ENCODE results near the gene PEX10.

Gene PEX10

GRCh38 chr1:2384941-2385481, 27.4 kb downstream of the PEX10 start:
- no peaks in the 10 kb centered on the region for H3K27me3 Mint-ChIP-seq
- H3K27ac Mint-ChIP-seq: no peak overlapping the region
- H3K36me3 Mint-ChIP-seq: no peaks in the 10 kb centered on the region
- H3K4me1 Mint-ChIP-seq (ENCODE audit: low read depth): peaks cover under 1% of the 10 kb centered on the region
- H3K9me3 Mint-ChIP-seq (ENCODE audit: low read depth): no peaks in the 10 kb centered on the region
- no peak overlapping the region for H3K4me3 Mint-ChIP-seq

GRCh38 chr1:2384130-2384860, 28.1 kb downstream of the PEX10 start:
- Mint-ChIP-seq H3K27ac (no peak overlapping the region), H3K27me3 (no peaks in the 10 kb centered on the region), H3K4me3 (no peak overlapping the region), H3K9me3 (ENCODE audit: low read depth) (no peaks in the 10 kb centered on the region), H3K36me3 (no peaks in the 10 kb centered on the region), H3K4me1 (ENCODE audit: low read depth) (no peaks in the 10 kb centered on the region)

GRCh38 chr1:2383576-2383975, 28.8 kb downstream of the PEX10 start:
- Mint-ChIP-seq H3K27me3 (no peaks in the 10 kb centered on the region), H3K36me3 (no peaks in the 10 kb centered on the region), H3K4me3 (no peak overlapping the region), H3K4me1 (ENCODE audit: low read depth) (no peaks in the 10 kb centered on the region), H3K27ac (no peak overlapping the region), H3K9me3 (ENCODE audit: low read depth) (no peaks in the 10 kb centered on the region)

GRCh38 chr1:2382621-2383361, 29.6 kb downstream of the PEX10 start:
- Mint-ChIP-seq H3K27ac (no peak overlapping the region), H3K27me3 (no peaks in the 10 kb centered on the region), H3K4me1 (ENCODE audit: low read depth) (no peaks in the 10 kb centered on the region), H3K9me3 (ENCODE audit: low read depth) (no peaks in the 10 kb centered on the region), H3K36me3 (no peaks in the 10 kb centered on the region), H3K4me3 (no peak overlapping the region)

- Mint-ChIP-seq H3K27me3 (no peaks in the 10 kb centered on the region), H3K4me3 (no peak overlapping the region), H3K9me3 (ENCODE audit: low read depth) (no peaks in the 10 kb centered on the region), H3K27ac (no peak overlapping the region), H3K4me1 (ENCODE audit: low read depth) (no peaks in the 10 kb centered on the region), H3K36me3 (no peaks in the 10 kb centered on the region)
Measured at GRCh38 chr1:2381741-2382620, 30.4 kb downstream of the PEX10 start.

- Mint-ChIP-seq H3K36me3 (no peaks in the 10 kb centered on the region), H3K27me3 (no peaks in the 10 kb centered on the region), H3K27ac (no peak overlapping the region), H3K4me3 (no peak overlapping the region), H3K9me3 (ENCODE audit: low read depth) (no peaks in the 10 kb centered on the region), H3K4me1 (ENCODE audit: low read depth) (no peaks in the 10 kb centered on the region)
Measured at GRCh38 chr1:2380816-2381591, 31.4 kb downstream of the PEX10 start.

- Mint-ChIP-seq H3K9me3 (ENCODE audit: low read depth) (no peaks in the 10 kb centered on the region), H3K27me3 (no peaks in the 10 kb centered on the region), H3K4me1 (ENCODE audit: low read depth) (no peaks in the 10 kb centered on the region), H3K27ac (no peak overlapping the region), H3K4me3 (no peak overlapping the region), H3K36me3 (no peaks in the 10 kb centered on the region)
Measured at GRCh38 chr1:2379733-2380404, 32.5 kb downstream of the PEX10 start.

- no peaks in the 10 kb centered on the region for H3K4me1 Mint-ChIP-seq (ENCODE audit: low read depth)
- no peaks in the 10 kb centered on the region for H3K36me3 Mint-ChIP-seq
- H3K27ac Mint-ChIP-seq: no peak overlapping the region
- H3K27me3 Mint-ChIP-seq: no peaks in the 10 kb centered on the region
- no peak overlapping the region for H3K4me3 Mint-ChIP-seq
- no peaks in the 10 kb centered on the region for H3K9me3 Mint-ChIP-seq (ENCODE audit: low read depth)
Measured at GRCh38 chr1:2378956-2379732, 33.2 kb downstream of the PEX10 start.

- Mint-ChIP-seq H3K36me3 (no peaks in the 10 kb centered on the region), H3K27me3 (no peaks in the 10 kb centered on the region), H3K9me3 (ENCODE audit: low read depth) (no peaks in the 10 kb centered on the region), H3K4me1 (ENCODE audit: low read depth) (no peaks in the 10 kb centered on the region), H3K27ac (no peak overlapping the region), H3K4me3 (no peak overlapping the region)
Measured at GRCh38 chr1:2378441-2378851, 33.9 kb downstream of the PEX10 start.

GRCh38 chr1:2377751-2378440, 34.5 kb downstream of the PEX10 start:
- Mint-ChIP-seq H3K4me3 (no peak overlapping the region), H3K27me3 (no peaks in the 10 kb centered on the region), H3K4me1 (ENCODE audit: low read depth) (no peaks in the 10 kb centered on the region), H3K9me3 (ENCODE audit: low read depth) (no peaks in the 10 kb centered on the region), H3K27ac (no peak overlapping the region), H3K36me3 (no peaks in the 10 kb centered on the region)

GRCh38 chr1:2376931-2377672, 35.3 kb downstream of the PEX10 start:
- Mint-ChIP-seq H3K4me3 (no peak overlapping the region), H3K36me3 (no peaks in the 10 kb centered on the region), H3K4me1 (ENCODE audit: low read depth) (no peaks in the 10 kb centered on the region), H3K9me3 (ENCODE audit: low read depth) (no peaks in the 10 kb centered on the region), H3K27ac (no peak overlapping the region), H3K27me3 (no peaks in the 10 kb centered on the region)

GRCh38 chr1:2376261-2376741, 36.1 kb downstream of the PEX10 start:
- Mint-ChIP-seq H3K36me3 (no peaks in the 10 kb centered on the region), H3K4me1 (ENCODE audit: low read depth) (no peaks in the 10 kb centered on the region), H3K9me3 (ENCODE audit: low read depth) (no peaks in the 10 kb centered on the region), H3K27me3 (no peaks in the 10 kb centered on the region), H3K4me3 (no peak overlapping the region), H3K27ac (no peak overlapping the region)
